Measurements from ENCODE around the gene L2HGDH. TPM values are rescaled to one million over a fixed set of nuclear protein-coding genes. Genes with fewer than 3 reads are reported as not detected.

L2HGDH gene
- total RNA-seq, 1 experiment from 2014 or later = 16.9 TPM

DNA sequence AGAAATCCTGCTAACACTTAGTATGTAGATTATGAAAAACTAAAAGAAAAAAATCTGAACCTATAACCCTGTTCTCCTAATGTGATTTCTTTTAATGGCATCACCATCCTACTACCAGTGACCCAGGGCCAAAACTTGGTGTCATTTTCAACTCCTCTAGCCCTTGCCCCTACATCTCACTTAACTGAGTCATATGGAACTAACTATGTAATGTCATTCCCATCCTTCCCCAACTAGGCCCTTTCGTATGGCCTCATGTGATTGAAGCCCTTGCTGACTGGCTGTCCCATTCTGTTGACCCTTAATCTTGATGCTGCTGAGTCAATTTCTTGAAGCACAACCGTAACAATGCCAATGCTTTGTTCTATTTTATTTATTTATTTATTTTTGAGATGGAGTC lies 7.7 kb upstream of the L2HGDH start:
- ChIA-PET RAD21 (ENCODE audit: low non-redundant PET in 1 of 2, low total read pairs in 2 of 2, uncharacterized antibody in 2 of 2, unreplicated experiment in 2 of 2) (no interaction called here), POLR2A (no interaction called here), CTCF (interaction anchor here (1.2 to 2.4 kb wide), 6 partner anchors 8 to 458 kb away, joined by 3 to 18 read pairs (median 8); partner anchors contain the start of genes DMAC2L and L2HGDH)
- Histone ChIP-seq H2AFZ (ENCODE audit: low read depth, low read length, poor library complexity, severe bottlenecking) (no peak overlapping the region), H4K20me1 (ENCODE audit: insufficient read depth) (no peaks in the 10 kb centered on the region), H3K9me2 (ENCODE audit: insufficient read depth) (no peaks in the 10 kb centered on the region), H3K4me1 (ENCODE audit: control insufficient read depth in 1 of 2, insufficient read depth in 2 of 2, low read length in 2 of 2) (peaks cover 5 to 10% of the 10 kb centered on the region in 2 experiments), H3K9me3 (ENCODE audit: control insufficient read depth in 1 of 2, insufficient read depth in 1 of 2, low read depth in 1 of 2, low read length in 2 of 2) (no peaks in the 10 kb centered on the region), H3K79me2 (ENCODE audit: insufficient read depth, low read length) (0 out of 2 replicates have a peak, but pooled peaks cover 3% of the 10 kb centered on the region), H3K36me3 (ENCODE audit: control insufficient read depth in 1 of 2, insufficient read depth in 2 of 2, low read length in 2 of 2) (peaks cover 3 to 4% of the 10 kb centered on the region in 2 experiments; a peak in 1 of 4 replicates), H3K4me2 (ENCODE audit: low read length) (no peak overlapping the region), H3K9ac (ENCODE audit: low read length) (no peak overlapping the region), H3K4me3 (replicated peaks in 1 of 2; ENCODE audit: low read depth in 1 of 2, low read length in 2 of 2) (no peak overlapping the region), H3K27ac (ENCODE audit: low read depth, low read length) (no peak overlapping the region), H3K27me3 (ENCODE audit: insufficient read depth, low read length) (no peaks in the 10 kb centered on the region)
- TF ChIP-seq ATF3 (IDR thresholded peaks at IDR 0.05) (no peak), EZH2phosphoT487 (IDR thresholded peaks at IDR 0.05; ENCODE audit: borderline replicate concordance) (no peak)
- DNase-seq (ENCODE audit: low read depth, low spot score) (no peak), ATAC-seq (no peak)
- intact Hi-C loops (cut with micrococcal nuclease) = loop anchor here (5.0 to 10.0 kb wide), 2 partner anchors 78 to 455 kb away; partner anchors contain the start of gene CDKL1
- no TSS peak for BruUV-seq (replicated peaks)

- Histone ChIP-seq H3K4me3 (replicated peaks in 1 of 2; ENCODE audit: low read depth in 1 of 2, low read length in 2 of 2) (no peak overlapping the region), H3K36me3 (ENCODE audit: control insufficient read depth in 1 of 2, insufficient read depth in 2 of 2, low read length in 2 of 2) (peaks cover 0 to 2% of the 10 kb centered on the region in 2 experiments; a peak in 1 of 4 replicates), H3K9me3 (ENCODE audit: control insufficient read depth in 1 of 2, insufficient read depth in 1 of 2, low read depth in 1 of 2, low read length in 2 of 2) (0 out of 4 replicates have a peak, but pooled peaks cover 0 to 2% of the 10 kb centered on the region in 2 experiments), H2AFZ (ENCODE audit: low read depth, low read length, poor library complexity, severe bottlenecking) (no peak overlapping the region), H3K4me2 (ENCODE audit: low read length) (no peak overlapping the region), H3K27ac (ENCODE audit: low read depth, low read length) (no peak overlapping the region), H3K4me1 (ENCODE audit: control insufficient read depth in 1 of 2, insufficient read depth in 2 of 2, low read length in 2 of 2) (peaks cover 5 to 10% of the 10 kb centered on the region in 2 experiments), H3K9ac (ENCODE audit: low read length) (no peak overlapping the region), H4K20me1 (ENCODE audit: insufficient read depth) (no peaks in the 10 kb centered on the region), H3K27me3 (ENCODE audit: insufficient read depth, low read length) (no peaks in the 10 kb centered on the region), H3K9me2 (ENCODE audit: insufficient read depth) (no peaks in the 10 kb centered on the region), H3K79me2 (ENCODE audit: insufficient read depth, low read length) (0 out of 2 replicates have a peak, but pooled peaks cover 3% of the 10 kb centered on the region)
- POLR2A ChIA-PET = no interaction called here
- intact Hi-C loops (cut with micrococcal nuclease) = loop anchor here (10.0 kb wide), 1 partner anchor 454 kb away; no protein-coding TSS in a partner anchor
- no peak for TF ChIP-seq CBX3 (IDR thresholded peaks at IDR 0.05; ENCODE audit: low read depth)
- no peak for TF ChIP-seq ATF3 (IDR thresholded peaks at IDR 0.05)
- no peak for TF ChIP-seq SP1 (IDR thresholded peaks at IDR 0.05; ENCODE audit: low read depth)
- no peak for TF ChIP-seq POLR2AphosphoS5 (IDR thresholded peaks at IDR 0.05; ENCODE audit: low read depth, low read length)
- no peak for TF ChIP-seq EZH2phosphoT487 (IDR thresholded peaks at IDR 0.05; ENCODE audit: borderline replicate concordance)
- RAD21 ChIA-PET (ENCODE audit: low non-redundant PET in 1 of 2, low total read pairs in 2 of 2, uncharacterized antibody in 2 of 2, unreplicated experiment in 2 of 2) = no interaction called here
- CTCF ChIA-PET = interaction anchor here (0.6 to 2.4 kb wide), 3 partner anchors 13 to 458 kb away, joined by 3 to 12 read pairs (median 7); no protein-coding TSS in a partner anchor
- no TSS peak for BruUV-seq (replicated peaks)
- ATAC-seq = no peak
- DNase-seq (ENCODE audit: low read depth, low spot score) = no peak
These were observed 7.3 kb upstream of the L2HGDH start for GRCh38 chr14:50319293-50319692.

All from HCT116 (cell line).